ENCODE measurements around the gene SLC16A5. TPM values are rescaled to one million over a fixed set of nuclear protein-coding genes. Genes with fewer than 3 reads are reported as not detected.
"Not testable (repeated sequence)": the region's sequence is repeated elsewhere in the genome, so short reads cannot be mapped to it uniquely, and the experiment has no call there.

Gene SLC16A5
- total RNA-seq, 1 donor from 2014 or later, result 8.7 TPM

DNA sequence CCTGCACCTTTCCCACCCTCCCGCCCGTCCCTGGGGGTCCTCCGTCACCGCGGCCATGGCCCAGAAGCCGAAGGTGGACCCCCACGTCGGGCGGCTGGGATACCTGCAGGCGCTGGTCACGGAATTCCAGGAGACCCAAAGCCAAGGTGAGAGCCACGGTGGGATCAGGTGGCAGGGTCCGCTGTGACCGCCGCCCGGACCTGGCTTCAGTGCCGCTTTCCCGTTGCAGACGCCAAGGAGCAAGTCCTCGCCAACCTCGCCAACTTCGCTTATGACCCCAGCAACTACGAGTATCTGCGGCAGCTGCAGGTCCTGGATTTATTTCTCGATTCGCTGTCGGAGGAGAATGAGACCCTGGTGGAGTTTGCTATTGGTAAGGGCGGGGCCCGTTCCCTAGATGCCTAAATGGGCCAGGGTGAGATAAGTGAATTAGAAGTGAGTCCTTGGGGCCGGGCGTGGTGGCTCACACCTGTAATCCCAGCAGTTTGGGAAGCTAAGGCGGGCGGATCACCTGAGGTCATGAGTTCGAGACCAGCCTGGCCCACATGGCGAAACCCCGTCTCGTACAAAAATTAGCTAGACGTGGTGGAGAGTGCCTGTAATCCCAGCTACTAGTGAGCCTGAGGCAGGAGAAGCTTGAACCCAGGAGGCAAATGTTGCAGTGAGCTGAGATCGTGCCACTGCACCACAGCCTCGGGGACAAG lies 22.6 kb downstream of the SLC16A5 start:
- DNase-seq, result no peak

DNA sequence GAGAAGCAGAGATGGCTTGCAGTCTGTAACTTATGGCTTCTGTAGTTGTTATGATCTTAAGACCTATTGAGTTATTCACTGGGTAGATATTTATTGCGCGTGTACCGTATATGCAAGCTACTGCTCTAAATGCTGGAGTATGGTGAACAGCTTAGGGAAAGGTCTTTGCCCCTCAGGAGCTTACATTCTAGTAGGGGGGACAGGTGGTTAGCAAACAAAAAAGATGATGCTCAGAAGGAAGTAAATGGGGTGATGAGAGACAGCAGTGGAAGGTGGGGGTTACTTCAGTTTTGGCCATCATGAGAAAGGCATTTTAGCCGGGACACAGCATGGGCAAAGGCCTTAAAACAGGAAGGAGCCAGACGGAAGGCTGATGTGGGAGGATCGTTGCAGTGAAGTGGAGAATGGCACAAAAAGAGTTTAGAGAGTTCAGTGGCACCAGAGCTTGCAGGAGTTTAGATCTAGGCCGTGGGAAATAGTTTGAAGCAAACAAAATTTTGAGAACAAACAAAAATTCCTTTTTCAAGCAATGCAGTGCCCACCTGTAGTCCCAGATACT lies 24.1 kb downstream of the SLC16A5 start:
- no peak for DNase-seq

DNA sequence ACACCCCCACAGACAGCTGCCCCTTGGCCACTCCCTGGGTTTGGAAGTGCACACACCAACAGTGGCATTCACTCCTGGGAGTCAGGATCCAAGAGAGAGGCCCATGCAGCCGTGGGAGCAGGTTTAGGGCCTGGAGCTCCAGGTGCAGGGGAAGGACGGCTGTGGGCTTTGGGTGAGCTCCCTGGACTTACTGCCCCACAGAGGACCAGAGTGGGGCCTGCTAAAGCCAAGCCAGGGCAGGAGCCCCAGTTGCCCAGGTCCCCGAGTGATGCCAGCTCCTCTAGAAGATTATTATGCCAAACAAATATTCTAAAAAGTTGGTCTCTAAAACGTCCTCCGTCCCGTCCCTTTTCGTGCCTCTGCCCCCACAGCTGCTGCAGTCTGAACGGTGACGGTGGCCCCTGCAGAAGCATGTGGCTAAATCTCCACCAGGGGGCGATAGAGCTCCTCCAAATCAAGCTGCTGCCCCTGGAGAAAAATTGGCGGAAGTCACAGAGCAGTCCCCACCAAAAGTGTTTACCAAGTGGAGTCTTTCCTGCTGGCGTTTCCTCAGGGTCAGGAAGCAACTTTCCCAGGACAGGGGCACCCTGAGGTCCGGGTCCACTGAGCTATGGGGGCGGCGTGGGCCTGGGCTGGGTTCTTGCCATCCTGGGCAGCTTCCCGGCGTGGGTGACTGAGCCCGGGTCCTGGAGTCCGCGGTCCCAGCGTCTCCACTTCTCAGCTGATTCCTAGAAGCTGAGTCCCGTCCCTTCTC lies 26.2 kb downstream of the SLC16A5 start:
- peak; percentile 84 for DNase-seq

DNA sequence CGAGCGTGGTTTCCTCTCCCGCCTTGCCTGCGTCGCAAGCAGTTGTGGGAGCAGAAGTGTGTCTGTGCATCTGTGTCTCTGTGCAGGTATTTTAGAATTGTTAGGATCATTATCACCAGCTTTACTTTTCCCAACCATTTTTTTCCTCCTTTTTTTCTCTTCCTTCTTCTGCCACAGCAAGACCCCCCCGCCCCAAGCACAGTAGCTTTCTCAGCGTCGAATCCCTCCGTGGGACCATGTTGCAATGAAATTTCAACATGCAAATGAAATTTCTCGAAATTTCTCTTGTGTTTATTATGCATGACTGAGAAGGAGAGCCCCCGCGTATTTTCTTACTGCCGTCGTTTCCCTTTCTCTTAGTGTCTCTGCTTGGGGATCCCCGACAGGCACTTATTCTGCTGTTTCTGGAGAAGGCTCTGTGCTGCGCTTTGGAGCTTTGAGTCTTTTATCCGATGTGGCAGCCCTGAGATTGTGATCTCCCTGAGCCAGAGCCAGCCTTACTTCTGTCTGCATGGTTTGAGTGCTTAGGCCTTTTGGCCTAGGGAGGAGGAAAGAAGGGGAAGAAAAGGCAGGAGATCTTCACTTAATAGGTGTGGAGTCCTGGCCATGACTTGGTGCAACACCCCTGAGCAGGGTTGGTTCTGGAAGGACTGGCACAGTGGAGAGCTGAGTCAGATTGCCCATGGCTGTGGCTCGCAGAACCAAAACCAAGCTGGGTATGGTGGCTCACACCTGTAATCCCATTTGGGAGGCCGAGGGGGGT lies 27.0 kb downstream of the SLC16A5 start:
- DNase-seq, result no peak

DNA sequence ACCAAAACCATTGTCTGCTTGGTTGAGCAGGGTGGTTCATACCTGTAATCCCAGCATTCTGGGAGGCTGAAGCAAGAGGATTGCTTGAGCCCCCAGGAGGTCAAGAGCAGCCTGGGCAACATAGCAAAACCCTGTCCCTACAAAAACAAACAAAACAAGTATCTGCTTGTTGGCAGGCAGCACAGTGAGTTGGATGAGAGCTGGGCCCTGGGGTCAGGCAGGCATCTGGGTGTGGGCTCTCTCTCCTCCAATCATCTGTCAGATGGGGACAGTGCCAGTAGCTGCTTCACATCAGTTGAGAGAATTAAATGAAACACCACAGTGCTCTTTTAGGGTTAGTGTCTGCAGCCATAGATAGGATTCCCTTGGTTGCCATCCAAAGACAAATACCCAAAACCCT lies 27.8 kb downstream of the SLC16A5 start:
- DNase-seq, result no peak

DNA sequence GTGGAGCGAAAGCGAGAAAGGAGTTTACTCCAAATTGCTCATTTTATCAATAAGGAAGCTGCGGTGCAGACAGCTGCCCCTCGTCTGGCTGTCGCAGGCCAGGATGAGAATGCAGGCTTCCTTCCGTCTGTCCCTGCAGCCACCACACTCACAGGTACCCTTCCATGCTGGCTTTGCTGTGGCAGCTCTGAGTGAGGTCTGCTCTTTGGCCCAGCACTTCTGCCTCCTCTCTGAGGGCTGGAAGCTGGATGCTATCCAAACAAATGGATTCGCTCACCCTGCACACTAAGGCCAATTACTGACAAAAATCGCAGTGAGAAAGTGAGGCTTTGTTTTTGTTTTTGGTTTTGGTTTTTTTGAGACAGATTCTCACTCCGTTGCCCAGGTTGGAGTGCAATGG lies 29.0 kb downstream of the SLC16A5 start:
- DNase-seq, result no peak

DNA sequence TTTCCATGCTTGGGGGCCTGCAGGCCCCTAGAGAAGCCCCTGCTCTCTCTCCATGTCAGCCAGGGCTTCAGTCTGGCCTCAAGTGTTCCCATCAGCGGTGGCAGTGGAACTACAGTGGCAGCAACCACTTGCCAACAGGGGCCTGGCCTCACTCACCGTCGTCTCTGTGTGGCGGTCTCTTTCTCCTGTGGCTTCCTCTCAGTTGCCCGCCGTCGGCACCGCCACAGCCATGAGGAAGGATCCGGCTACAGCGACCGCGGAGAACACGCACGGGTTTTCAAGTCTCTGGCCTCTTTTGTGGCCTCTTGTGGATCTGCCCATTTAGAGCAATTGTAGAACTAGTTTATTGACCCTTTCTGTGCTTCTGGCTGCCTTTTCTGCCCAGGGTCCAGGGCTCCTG lies 30.6 kb downstream of the SLC16A5 start:
- no peak for DNase-seq

DNA sequence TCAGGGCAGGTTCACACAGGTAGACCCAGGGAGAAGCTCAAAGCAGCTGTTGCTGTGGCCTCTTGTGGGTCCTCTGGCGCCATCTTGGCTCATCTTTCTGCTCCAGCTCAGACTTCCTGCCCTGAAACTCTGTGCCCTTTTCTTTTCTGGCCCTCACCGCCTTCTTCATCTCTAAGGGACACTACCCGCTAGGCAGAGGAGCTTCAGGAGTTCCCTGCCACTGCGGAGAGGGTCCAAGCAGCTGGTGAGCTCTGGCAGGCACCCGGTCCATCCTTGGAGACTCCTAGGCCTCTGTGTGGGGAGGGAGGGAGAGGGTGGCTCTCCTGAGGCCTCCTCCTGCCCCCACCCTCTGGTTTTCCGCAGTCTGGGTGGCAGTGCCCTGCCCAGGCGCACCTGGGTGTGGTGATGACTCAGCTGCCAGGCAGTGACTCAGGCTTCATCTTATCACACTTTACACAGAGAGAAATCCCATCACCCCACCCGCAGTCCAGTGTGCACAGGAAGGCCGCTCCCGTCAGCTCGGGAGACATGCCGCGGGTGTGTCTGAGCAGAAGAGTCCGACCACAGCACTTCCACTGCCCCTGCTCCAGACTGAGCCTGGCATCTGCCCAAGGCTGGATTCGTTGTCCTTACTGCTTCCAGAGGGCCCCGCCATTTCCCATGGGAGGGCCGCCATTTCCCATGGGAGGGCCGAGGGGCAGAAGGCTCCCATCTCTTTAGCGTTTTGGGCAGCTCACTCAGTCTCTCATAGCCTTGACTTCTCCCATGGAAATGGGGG lies 36.5 kb downstream of the SLC16A5 start:
- no peak for DNase-seq

DNA sequence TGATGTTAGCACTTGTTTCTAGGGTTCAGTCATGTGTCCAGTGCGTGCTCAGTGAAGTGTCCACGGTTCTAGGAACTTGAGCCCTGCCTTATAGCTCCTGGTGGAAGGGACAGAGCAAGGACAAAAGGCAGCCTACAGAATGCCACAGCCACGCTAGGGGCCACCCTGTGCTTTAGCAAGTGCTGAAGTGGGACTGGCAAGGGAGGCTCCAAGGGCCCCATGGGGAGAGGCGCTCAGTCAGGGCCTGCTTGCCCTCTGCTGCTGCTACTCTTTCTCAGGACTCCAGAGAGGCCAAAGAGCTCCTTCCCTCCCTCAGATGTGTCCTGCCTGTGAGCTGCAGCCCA lies 37.0 kb downstream of the SLC16A5 start:
- no peak for DNase-seq

DNA sequence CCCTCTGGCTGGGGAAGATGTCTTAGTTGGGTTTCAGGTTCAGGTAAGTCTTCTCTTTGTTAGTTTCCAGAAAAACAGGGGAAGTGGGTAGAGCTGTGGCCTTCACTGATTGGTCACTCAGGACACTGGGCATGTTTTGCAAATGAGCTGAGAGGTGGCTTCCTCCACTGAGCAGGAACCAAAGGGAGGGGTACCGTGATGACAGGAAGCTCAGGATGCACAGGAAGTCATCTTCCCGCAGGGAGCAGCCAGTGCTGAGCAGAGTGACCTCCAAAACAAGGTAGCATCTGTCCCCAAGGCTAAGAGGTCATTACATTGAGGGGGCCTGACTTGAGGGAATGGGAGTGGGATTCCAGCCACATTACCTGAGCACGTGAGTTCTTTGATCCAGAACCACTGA lies 38.2 kb downstream of the SLC16A5 start:
- no peak for DNase-seq

DNA sequence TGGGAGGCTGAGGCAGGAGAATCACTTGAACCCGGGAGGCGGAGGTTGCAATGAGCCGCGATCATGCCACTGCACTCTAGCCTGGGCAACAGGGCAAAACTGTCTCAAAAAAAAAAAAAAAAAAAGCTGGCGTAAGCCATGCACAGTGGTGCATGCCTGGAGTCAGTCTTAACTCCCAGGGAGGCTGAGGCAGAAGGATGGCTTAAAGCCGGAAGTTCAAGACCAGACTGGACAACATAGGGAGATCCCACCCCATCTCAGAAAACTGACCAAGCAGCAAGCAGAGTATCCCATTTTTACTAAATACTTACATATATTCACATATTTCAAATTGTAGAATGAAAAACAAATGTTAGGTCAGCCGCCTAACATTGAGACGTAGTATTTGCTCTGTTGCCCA lies 39.2 kb downstream of the SLC16A5 start:
- DNase-seq, result no peak

DNA sequence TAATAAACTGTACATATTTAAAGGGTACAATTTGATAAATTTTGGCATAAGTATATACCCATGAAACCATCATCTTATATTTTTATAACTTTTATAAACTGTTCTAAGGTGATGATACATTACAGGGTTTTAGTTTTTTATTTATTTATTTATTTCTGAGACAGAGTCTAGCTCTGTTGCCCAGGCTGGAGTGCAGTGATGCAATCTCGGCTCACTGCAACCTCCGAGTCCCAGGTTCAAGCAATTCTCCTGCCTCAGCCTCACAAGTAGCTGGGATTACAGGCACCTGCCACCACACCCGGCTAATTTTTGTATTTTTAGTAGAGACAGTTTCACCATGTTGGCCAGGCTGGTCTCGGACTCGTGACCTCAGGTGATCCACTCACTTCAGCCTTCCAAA lies 40.2 kb downstream of the SLC16A5 start:
- not testable (repeated sequence) for DNase-seq

DNA sequence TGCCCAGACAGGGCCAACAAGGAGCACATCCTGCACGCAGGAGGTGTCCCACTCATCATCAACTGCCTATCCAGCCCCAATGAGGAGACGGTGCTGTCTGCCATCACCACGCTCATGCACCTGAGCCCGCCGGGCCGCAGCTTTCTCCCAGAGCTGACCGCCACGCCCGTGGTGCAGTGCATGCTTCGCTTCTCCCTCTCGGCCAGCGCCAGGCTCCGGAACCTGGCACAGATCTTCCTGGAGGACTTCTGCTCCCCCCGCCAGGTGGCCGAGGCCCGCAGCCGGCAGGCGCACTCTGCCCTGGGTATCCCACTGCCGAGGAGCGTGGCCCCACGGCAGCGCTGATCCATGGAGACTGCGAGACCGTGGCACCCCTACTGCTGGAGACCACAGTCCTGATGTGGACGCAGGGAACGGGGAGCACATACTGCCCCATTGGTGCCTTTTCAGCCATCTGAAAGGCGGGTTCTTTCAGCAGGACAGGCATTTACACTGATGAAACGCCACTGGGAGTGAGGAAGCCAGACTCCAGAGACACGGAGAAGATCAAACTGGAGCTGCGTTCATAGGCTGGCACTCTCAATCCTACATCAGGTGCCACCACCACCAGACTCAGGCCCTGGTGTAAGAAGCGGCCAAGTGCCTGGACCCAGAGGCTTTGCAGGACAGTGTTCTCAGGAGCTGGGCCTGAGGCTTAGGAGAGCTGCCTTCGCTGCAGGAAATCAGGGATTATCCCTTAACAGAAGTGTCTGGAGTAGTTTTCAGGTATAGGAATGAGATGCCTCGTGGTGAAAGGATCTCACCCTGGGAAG lies 41.1 kb downstream of the SLC16A5 start:
- DNase-seq, result no peak

DNA sequence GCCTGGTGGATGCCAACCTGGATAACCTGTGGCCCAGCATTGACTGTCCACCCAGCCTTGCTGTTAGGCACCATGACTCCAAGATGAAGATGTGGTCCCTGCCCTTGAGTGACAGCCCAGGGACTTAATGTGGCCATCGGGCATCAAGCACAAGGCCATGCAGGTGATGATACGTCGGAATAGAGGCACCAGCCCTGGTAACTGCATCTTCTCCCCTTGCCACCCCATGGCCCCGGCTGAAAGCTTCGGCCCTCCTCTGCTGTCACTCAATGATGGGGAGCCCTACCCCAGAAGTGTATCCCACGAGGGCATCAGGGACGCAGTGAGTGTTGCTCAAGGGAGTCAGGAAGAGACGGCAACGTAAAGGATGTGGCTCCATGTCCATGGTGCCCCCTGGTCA lies 41.8 kb downstream of the SLC16A5 start:
- no peak for DNase-seq

DNA sequence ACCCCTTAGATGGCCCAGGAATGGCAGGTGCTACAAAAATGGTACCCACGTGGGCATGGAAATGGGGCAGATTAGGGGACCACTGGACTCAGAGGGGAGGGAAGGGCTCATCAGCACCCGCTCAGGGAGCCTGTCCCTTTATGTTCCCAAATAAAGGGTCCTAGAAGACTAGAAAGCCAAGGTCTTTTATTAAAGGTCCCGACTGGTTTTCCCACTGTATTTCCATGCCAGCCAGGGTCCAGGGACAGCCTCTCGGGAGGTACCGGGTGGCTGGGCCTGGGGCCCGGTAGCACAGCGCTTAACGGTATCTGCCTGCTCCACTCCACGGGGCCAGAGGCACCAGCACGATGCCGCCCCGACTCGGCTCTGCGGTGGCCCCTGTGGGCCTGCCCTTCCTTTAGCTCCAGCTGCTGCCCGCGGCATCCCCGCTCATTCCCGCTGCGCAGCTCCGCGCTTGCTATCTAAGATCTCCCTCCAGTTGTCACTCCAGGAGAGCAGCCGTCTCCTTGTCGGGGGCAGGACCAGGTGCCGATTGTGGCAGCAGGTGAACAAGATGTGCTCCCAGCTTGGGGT lies 42.4 kb downstream of the SLC16A5 start:
- DNase-seq, result no peak

DNA sequence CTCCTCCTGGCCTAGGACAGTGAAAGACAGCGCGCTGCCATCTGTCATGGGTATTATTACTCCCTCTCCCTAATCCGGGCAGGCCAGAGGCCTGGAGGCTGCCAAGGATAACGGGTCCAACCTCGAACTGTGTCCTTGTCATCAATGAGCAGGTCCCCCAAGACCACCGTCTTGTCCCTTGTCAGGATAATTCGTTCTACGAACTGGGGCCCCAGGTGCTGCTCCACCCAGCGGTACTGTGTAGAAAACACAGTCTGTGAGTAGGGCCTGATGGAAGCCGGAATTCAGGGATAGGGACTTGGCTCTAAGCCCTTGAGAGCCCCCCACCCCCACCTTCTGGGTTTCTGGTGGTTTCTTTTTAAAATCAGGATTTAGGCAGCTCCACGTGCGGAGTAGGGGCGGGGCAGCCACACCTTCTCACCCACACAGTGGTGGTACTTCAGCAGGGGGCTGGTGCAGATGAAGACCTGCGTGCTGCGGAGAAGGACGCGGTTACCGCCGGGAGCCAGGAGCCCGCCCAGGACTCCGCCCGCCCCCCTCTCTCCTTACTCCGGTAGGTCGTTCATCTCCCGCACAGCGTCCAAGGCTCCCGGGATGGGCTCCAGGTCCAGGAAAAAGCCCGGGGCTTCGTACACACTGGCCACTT lies 43.0 kb downstream of the SLC16A5 start:
- DNase-seq, result peak; percentile 47

DNA sequence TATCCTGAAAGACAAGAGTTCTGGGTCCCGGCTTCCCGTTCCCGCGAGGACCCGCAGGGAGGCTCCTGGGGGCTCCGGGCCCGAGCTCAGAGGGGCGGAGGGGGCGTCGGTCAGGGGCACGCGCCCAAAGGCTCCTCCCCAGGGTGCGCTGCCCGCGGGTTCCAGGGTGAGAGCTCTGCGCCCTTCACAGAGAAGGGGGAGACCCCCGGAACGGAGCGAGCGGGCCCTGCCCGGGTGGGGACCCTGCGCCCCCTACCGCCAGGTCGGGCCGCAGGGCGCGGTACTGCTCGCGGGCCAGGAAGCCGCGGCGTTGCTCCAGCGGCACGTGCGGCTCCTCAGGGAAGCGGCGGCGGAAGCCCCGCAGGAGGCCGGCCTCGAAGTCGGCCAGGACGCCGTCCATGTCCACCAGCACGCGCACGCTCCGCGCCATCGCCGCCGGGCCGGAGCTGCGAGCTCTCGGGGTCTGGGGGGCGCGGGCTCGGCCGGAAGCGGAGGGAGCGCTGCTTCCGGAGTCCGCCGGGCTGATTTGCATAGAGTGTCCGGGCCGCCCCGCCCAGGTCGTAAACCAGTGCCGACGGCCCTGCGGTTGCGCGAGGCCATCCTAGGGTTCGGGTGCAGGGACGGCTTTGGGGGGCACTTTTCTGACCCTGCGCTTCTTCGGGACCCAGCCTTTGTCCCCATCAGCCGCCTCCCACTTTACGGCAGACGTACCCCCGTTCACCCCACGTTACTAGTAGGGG lies 43.7 kb downstream of the SLC16A5 start, which contains the start of gene NT5C:
TSS of gene NT5C (minus strand) at position 465 of the 740 bp plus-strand sequence. CDS start at position 430, 35 bp downstream.
- peak; percentile 65 for DNase-seq

DNA sequence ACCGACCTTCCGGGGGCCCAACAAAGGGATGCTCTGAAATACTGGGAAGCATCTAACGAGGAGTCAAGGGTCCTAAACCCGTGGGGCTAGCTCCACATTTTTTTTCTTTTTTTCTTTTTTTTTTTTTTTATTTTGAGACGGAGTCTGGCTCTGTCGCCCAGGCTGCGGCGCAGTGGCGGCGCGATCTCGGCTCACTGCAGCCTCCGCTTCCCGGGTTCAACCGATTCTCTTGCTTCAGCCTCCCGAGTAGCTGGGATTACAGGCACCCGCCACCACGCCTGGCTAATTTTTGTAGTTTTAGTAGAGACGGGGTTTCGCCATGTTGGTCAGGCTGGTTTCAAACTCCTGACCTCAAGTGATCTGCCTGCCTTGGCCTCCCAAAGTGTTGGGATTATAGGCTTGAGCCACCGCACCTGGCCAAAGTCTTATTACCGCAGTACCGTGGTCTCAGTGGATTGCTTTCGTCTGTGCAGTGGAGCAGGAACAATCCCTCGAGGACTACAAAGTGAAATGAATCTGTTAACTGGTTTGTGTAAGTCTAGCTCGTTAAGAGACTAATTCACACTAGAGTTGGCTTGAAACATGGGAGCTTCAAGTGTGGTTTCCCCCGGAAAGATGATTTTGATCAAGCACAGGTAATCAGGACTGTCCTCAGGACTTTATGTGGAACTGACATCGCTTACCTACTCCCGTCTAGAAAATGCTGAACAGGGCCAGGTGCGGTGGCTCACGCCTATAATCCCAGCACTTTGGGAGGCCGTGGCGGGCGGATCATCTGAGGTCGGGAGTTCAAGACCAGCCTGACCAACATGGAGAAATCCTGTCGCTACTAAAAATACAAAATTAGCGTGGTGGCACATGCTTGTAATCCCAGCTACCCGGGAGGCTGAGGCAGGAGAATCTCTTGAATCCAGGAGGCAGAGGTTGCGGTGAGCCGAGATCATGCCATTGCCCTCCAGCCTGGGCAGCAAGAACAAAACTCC lies 44.6 kb downstream of the SLC16A5 start:
- DNase-seq, result not testable (repeated sequence)

All from skin of body (tissue), 2 donors.